GM18909 (cell line): ENCODE data around the gene ADAM22.
A peak's percentile ranks its signal among the peaks of the same experiment; 100 is the strongest.

ENCODE experiments used
- ATAC-seq: cut with Tn5 transposase; IDR thresholded peaks from one replicate; pipeline ENCODE4 v1.9.1; 2021; ENCODE audit warnings: mild to moderate bottlenecking; ENCODE audit not compliant: unreplicated experiment, poor library complexity

The ADAM22 gene

GRCh38 chr7:88092676-88092999, 158.6 kb downstream of the ADAM22 start:
- ATAC-seq = no peak

- ATAC-seq = no peak
These were observed 167.7 kb downstream of the ADAM22 start for GRCh38 chr7:88101769-88102168.

GRCh38 chr7:88102675-88103074, 168.6 kb downstream of the ADAM22 start:
- no peak for ATAC-seq

GRCh38 chr7:88104732-88105131, 170.7 kb downstream of the ADAM22 start:
- no peak for ATAC-seq

- ATAC-seq = no peak
These were observed 171.2 kb downstream of the ADAM22 start for GRCh38 chr7:88105231-88105630.

- no peak for ATAC-seq
These were observed 172.4 kb downstream of the ADAM22 start for GRCh38 chr7:88106434-88106833.

GRCh38 chr7:88109612-88110011, 175.6 kb downstream of the ADAM22 start:
- no peak for ATAC-seq

- peak; percentile 57 for ATAC-seq
These were observed 177.2 kb downstream of the ADAM22 start for GRCh38 chr7:88111140-88111743.

- no peak for ATAC-seq
These were observed 178.0 kb downstream of the ADAM22 start for GRCh38 chr7:88111954-88112471.

- no peak for ATAC-seq
These were observed 181.3 kb downstream of the ADAM22 start for GRCh38 chr7:88115258-88115796.

GRCh38 chr7:88115816-88116215, 181.8 kb downstream of the ADAM22 start:
- ATAC-seq = no peak

- no peak for ATAC-seq
These were observed 182.3 kb downstream of the ADAM22 start for GRCh38 chr7:88116235-88116795.

GRCh38 chr7:88117325-88117724, 183.3 kb downstream of the ADAM22 start:
- ATAC-seq = no peak

- no peak for ATAC-seq
These were observed 187.3 kb downstream of the ADAM22 start for GRCh38 chr7:88121335-88121734.

GRCh38 chr7:88127637-88128290, 193.7 kb downstream of the ADAM22 start:
- ATAC-seq = no peak

- peak; percentile 88 for ATAC-seq
These were observed 198.7 kb downstream of the ADAM22 start for GRCh38 chr7:88132725-88133124.

- no peak for ATAC-seq
These were observed 206.9 kb downstream of the ADAM22 start for GRCh38 chr7:88140947-88141346.

- ATAC-seq = no peak
These were observed 207.4 kb downstream of the ADAM22 start for GRCh38 chr7:88141479-88141878.

- ATAC-seq = no peak
These were observed 207.9 kb downstream of the ADAM22 start for GRCh38 chr7:88141953-88142352.

- no peak for ATAC-seq
These were observed 212.6 kb downstream of the ADAM22 start for GRCh38 chr7:88146616-88147015.

GRCh38 chr7:88147341-88147740, 213.3 kb downstream of the ADAM22 start:
- no peak for ATAC-seq

- ATAC-seq = no peak
These were observed 213.9 kb downstream of the ADAM22 start for GRCh38 chr7:88147949-88148348.
